T-helper 17 cell (primary cell): ENCODE data around the gene HS3ST5. TPM values are rescaled to one million over a fixed set of nuclear protein-coding genes. Genes with fewer than 3 reads are reported as not detected.
"Not testable (repeated sequence)": the region's sequence is repeated elsewhere in the genome, so short reads cannot be mapped to it uniquely, and the experiment has no call there.

Experiments used
- ATAC-seq: fragments of 150-1000 bp; cut with Tn5 transposase; 2 replicates; pipeline ENCODE4 v1.10.0; 2021; ENCODE audit warnings: mild to moderate bottlenecking, moderate library complexity
- DNase-seq, 3 donors: peaks; one replicate each; pipeline versions ENCODE4 v3.0.0 to v3.0.0-alpha.2; 2020 to 2021
- H3K9me3 ChIP-seq: one replicate; pipeline ENCODE4 v1.7.0; 2013; ENCODE audit warnings: low read length, mild to moderate bottlenecking; ENCODE audit not compliant: control insufficient read depth, poor library complexity, severe bottlenecking
- H3K27ac Mint-ChIP-seq: one replicate; pipeline ENCODE4 v1.8.0; 2022; ENCODE audit warnings: mild to moderate bottlenecking, moderate library complexity, mixed read lengths
- H3K27me3 Mint-ChIP-seq: one replicate; pipeline ENCODE4 v1.8.0; 2022; ENCODE audit warnings: mixed read lengths
- H3K36me3 Mint-ChIP-seq: one replicate; pipeline ENCODE4 v1.8.0; 2022; ENCODE audit warnings: low read depth, mixed read lengths
- H3K4me1 Mint-ChIP-seq: one replicate; pipeline ENCODE4 v1.8.0; 2022; ENCODE audit warnings: mild to moderate bottlenecking, mixed read lengths
- H3K4me3 Mint-ChIP-seq: one replicate; pipeline ENCODE4 v1.8.0; 2022; ENCODE audit warnings: mild to moderate bottlenecking, moderate library complexity, mixed read lengths
- total RNA-seq, 4 donors: library from RNA in 2 of 4; stranded (reverse) in 2 of 4; gene quantifications; one replicate each; pipeline ENCODE4 v1.2.3 and lab custom pipeline; 2022 to 2026

Gene HS3ST5
- total RNA-seq, 2 donors from 2014 or later, result not detected

GRCh38 chr6:114064862-114065261, 278.0 kb downstream of the HS3ST5 start:
- no peak for ATAC-seq
- H3K36me3 Mint-ChIP-seq, result no peaks in the 10 kb centered on the region
- no peaks in the 10 kb centered on the region for H3K4me1 Mint-ChIP-seq
- no peak overlapping the region for H3K4me3 Mint-ChIP-seq
- peaks cover 27% of the 10 kb centered on the region for H3K27me3 Mint-ChIP-seq
- no peak overlapping the region for H3K27ac Mint-ChIP-seq
- no peaks in the 10 kb centered on the region for H3K9me3 ChIP-seq
- no peak for DNase-seq

GRCh38 chr6:114063956-114064355, 278.9 kb downstream of the HS3ST5 start:
- no peaks in the 10 kb centered on the region for H3K9me3 ChIP-seq
- Mint-ChIP-seq H3K27ac (no peak overlapping the region), H3K4me3 (no peak overlapping the region), H3K4me1 (no peaks in the 10 kb centered on the region), H3K27me3 (peaks cover 34% of the 10 kb centered on the region), H3K36me3 (no peaks in the 10 kb centered on the region)
- ATAC-seq (no peak), DNase-seq (no peak)

- Mint-ChIP-seq H3K4me1 (no peaks in the 10 kb centered on the region), H3K4me3 (no peak overlapping the region), H3K27ac (no peak overlapping the region), H3K36me3 (no peaks in the 10 kb centered on the region), H3K27me3 (peaks cover 44% of the 10 kb centered on the region)
- ATAC-seq (no peak), DNase-seq (no peak)
- H3K9me3 ChIP-seq, result no peaks in the 10 kb centered on the region
These were observed 280.6 kb downstream of the HS3ST5 start for GRCh38 chr6:114062199-114062598.

- Mint-ChIP-seq H3K4me1 (no peaks in the 10 kb centered on the region), H3K27me3 (peaks cover 39% of the 10 kb centered on the region), H3K4me3 (no peak overlapping the region), H3K27ac (no peak overlapping the region), H3K36me3 (no peaks in the 10 kb centered on the region)
- ATAC-seq (no peak), DNase-seq (no peak)
- H3K9me3 ChIP-seq, result no peaks in the 10 kb centered on the region
These were observed 281.1 kb downstream of the HS3ST5 start for GRCh38 chr6:114061741-114062140.

GRCh38 chr6:114061116-114061515, 281.7 kb downstream of the HS3ST5 start:
- Mint-ChIP-seq H3K4me1 (no peaks in the 10 kb centered on the region), H3K27me3 (peaks cover 36% of the 10 kb centered on the region), H3K36me3 (no peaks in the 10 kb centered on the region), H3K4me3 (no peak overlapping the region), H3K27ac (no peak overlapping the region)
- DNase-seq (no peak), ATAC-seq (no peak)
- no peaks in the 10 kb centered on the region for H3K9me3 ChIP-seq

- no peak for ATAC-seq
These were observed 284.4 kb downstream of the HS3ST5 start for GRCh38 chr6:114058435-114058834.

GRCh38 chr6:114055763-114056162, 287.1 kb downstream of the HS3ST5 start:
- H3K27ac Mint-ChIP-seq, result no peak overlapping the region
- no peak for ATAC-seq
- H3K27me3 Mint-ChIP-seq, result peaks cover 18% of the 10 kb centered on the region
- H3K4me3 Mint-ChIP-seq, result no peak overlapping the region
- DNase-seq, result no peak
- H3K9me3 ChIP-seq, result no peaks in the 10 kb centered on the region
- H3K36me3 Mint-ChIP-seq, result no peaks in the 10 kb centered on the region
- H3K4me1 Mint-ChIP-seq, result no peaks in the 10 kb centered on the region

More at GRCh38 chr6:114058435-114058834, 284.4 kb downstream of the HS3ST5 start:
- no peak for DNase-seq
- Mint-ChIP-seq H3K4me1 (no peaks in the 10 kb centered on the region), H3K4me3 (no peak overlapping the region), H3K36me3 (no peaks in the 10 kb centered on the region), H3K27ac (no peak overlapping the region), H3K27me3 (peaks cover 18% of the 10 kb centered on the region)
- no peaks in the 10 kb centered on the region for H3K9me3 ChIP-seq

GRCh38 chr6:114055349-114055748, 287.5 kb downstream of the HS3ST5 start:
- no peak overlapping the region for H3K27ac Mint-ChIP-seq
- ATAC-seq (no peak), DNase-seq (no peak)
- H3K36me3 Mint-ChIP-seq, result no peaks in the 10 kb centered on the region
- no peaks in the 10 kb centered on the region for H3K4me1 Mint-ChIP-seq
- no peaks in the 10 kb centered on the region for H3K9me3 ChIP-seq
- peaks cover 18% of the 10 kb centered on the region for H3K27me3 Mint-ChIP-seq
- H3K4me3 Mint-ChIP-seq, result no peak overlapping the region

- Mint-ChIP-seq H3K36me3 (no peaks in the 10 kb centered on the region), H3K27ac (no peak overlapping the region), H3K4me3 (no peak overlapping the region), H3K27me3 (peaks cover 11% of the 10 kb centered on the region), H3K4me1 (no peaks in the 10 kb centered on the region)
- no peak for ATAC-seq
- H3K9me3 ChIP-seq, result no peaks in the 10 kb centered on the region
- DNase-seq, result no peak
These were observed 289.0 kb downstream of the HS3ST5 start for GRCh38 chr6:114053791-114054190.

- Mint-ChIP-seq H3K27me3 (no peaks in the 10 kb centered on the region), H3K4me3 (no peak overlapping the region), H3K27ac (no peak overlapping the region), H3K36me3 (no peaks in the 10 kb centered on the region), H3K4me1 (no peaks in the 10 kb centered on the region)
- no peak for ATAC-seq
- no peak for DNase-seq
- H3K9me3 ChIP-seq, result no peaks in the 10 kb centered on the region
These were observed 290.7 kb downstream of the HS3ST5 start for GRCh38 chr6:114052141-114052540.

GRCh38 chr6:114051031-114051430, 291.8 kb downstream of the HS3ST5 start:
- no peaks in the 10 kb centered on the region for H3K36me3 Mint-ChIP-seq
- no peak for ATAC-seq
- H3K9me3 ChIP-seq, result no peaks in the 10 kb centered on the region
- H3K27ac Mint-ChIP-seq, result no peak overlapping the region
- no peak overlapping the region for H3K4me3 Mint-ChIP-seq
- no peaks in the 10 kb centered on the region for H3K4me1 Mint-ChIP-seq
- DNase-seq, result no peak
- H3K27me3 Mint-ChIP-seq, result peaks cover 2% of the 10 kb centered on the region

- DNase-seq (no peak), ATAC-seq (no peak)
- no peak overlapping the region for H3K4me3 Mint-ChIP-seq
- no peaks in the 10 kb centered on the region for H3K9me3 ChIP-seq
- no peaks in the 10 kb centered on the region for H3K36me3 Mint-ChIP-seq
- H3K27ac Mint-ChIP-seq, result no peak overlapping the region
- peaks cover 11% of the 10 kb centered on the region for H3K27me3 Mint-ChIP-seq
- no peaks in the 10 kb centered on the region for H3K4me1 Mint-ChIP-seq
These were observed 293.4 kb downstream of the HS3ST5 start for GRCh38 chr6:114049367-114049966.

GRCh38 chr6:114044566-114044965, 298.3 kb downstream of the HS3ST5 start:
- peaks cover 11% of the 10 kb centered on the region for H3K27me3 Mint-ChIP-seq
- H3K36me3 Mint-ChIP-seq, DNase-seq, H3K4me3 Mint-ChIP-seq, ATAC-seq, H3K9me3 ChIP-seq, H3K4me1 Mint-ChIP-seq, H3K27ac Mint-ChIP-seq: not testable (repeated sequence)

GRCh38 chr6:114042267-114043016, 300.4 kb downstream of the HS3ST5 start:
- Mint-ChIP-seq H3K36me3 (no peaks in the 10 kb centered on the region), H3K4me3 (no peak overlapping the region), H3K27me3 (peaks cover 11% of the 10 kb centered on the region), H3K27ac (no peak overlapping the region), H3K4me1 (no peaks in the 10 kb centered on the region)
- ATAC-seq (no peak), DNase-seq (no peak)
- H3K9me3 ChIP-seq, result no peaks in the 10 kb centered on the region
